Endothelial cell of umbilical vein (primary cell): ENCODE measurements around the gene PRKCZ.

Experiments
- FOS ChIP-seq: IDR thresholded peaks from 2 replicates; pipeline ENCODE4 v1.6.1; 2011; ENCODE audit warnings: mild to moderate bottlenecking, low read length, moderate library complexity, borderline replicate concordance; ENCODE audit not compliant: insufficient read depth
- JUN ChIP-seq: IDR thresholded peaks from 2 replicates; pipeline ENCODE4 v1.6.1; 2011; ENCODE audit warnings: borderline replicate concordance, low read depth; ENCODE audit not compliant: insufficient read length, insufficient read depth

DNA sequence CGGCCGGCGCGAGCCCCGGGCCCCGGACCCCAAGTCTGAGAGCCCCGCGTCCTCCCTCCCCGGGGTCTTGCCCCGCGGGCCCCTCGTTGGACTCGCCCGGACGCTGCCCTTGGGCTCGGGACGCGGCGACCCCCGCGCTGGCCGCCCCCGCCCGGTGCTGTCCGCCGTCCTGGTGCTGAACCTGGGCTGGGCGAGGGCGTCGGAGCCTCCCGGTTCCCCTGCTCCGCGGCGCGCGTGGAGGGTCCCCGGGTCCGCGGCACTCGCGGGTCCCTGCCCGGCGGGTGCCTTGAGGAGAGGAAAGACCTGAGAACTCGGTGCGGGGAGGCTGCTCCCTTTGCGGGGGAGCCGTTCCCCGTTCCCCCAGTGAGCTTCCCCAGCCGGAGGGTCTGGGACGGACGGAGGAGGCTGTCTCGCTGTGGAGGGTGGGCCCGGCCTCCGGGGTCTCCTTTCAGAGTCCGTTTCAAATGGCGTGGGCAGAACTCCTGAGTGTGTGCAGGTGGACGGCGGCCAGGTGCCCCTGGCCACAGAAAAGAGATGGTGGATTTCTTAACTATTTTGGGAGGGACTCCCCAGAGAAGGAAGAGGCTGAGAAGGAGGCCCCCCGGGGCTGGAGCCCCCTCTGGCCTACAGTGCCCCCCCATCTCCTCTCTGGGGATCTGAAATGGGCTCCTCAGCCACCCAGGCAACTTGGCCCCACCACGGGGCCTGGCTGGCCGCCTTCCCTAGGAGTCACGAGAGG, 30.5 kb upstream of the PRKCZ start:
- no peak for TF ChIP-seq JUN
- no peak for TF ChIP-seq FOS
